SK-N-SH treated with all-trans-retinoic acid at 6 μM for 48 hours (cell line): ENCODE data around the gene MARCHF10.

Source experiments
- CREB5 ChIP-seq: fragments of 250-450 bp; sonication (Bioruptor Pico); IDR thresholded peaks from 2 replicates; pipeline ENCODE4 v1.5.1; 2020; ENCODE audit warnings: low read depth, mild to moderate bottlenecking, moderate library complexity
- PATZ1 ChIP-seq: fragments of 250-450 bp; sonication (Bioruptor Pico); IDR thresholded peaks from 2 replicates; pipeline ENCODE4 v1.8.0; 2020; ENCODE audit warnings: mild to moderate bottlenecking, moderate library complexity, borderline replicate concordance
- ZFP30 ChIP-seq: fragments of 450-650 bp; formaldehyde crosslinking; IDR thresholded peaks from 2 replicates; pipeline ENCODE4 v1.5.0; 2022; ENCODE audit warnings: mild to moderate bottlenecking, moderate library complexity

GRCh38 chr17:62717589-62717855, 90.6 kb downstream of the MARCHF10 start:
- TF ChIP-seq CREB5 (CRISPR knock-in tag) (no peak), ZFP30 (CRISPR knock-in tag) (no peak), PATZ1 (CRISPR knock-in tag) (no peak)
